ENCODE data around the gene FUT2.

FUT2 gene

GRCh38 chr19:48739404-48740163, 43.8 kb downstream of the FUT2 start:
- TF ChIP-seq CTCF (conservative IDR thresholded peaks at IDR 0.05), result no peak
- H3K27ac ChIP-seq, result peak overlapping the region; percentile 78

GRCh38 chr19:48740164-48740972, 44.6 kb downstream of the FUT2 start, which contains the start of gene RASIP1:
Gene RASIP1 (minus strand): TSS chr19:48740610. CDS start chr19:48740282, 328 bp downstream.
- H3K27ac ChIP-seq, result peak within 1 kb of the TSS; percentile 78
- TF ChIP-seq CTCF (conservative IDR thresholded peaks at IDR 0.05), result no peak

- H3K27ac ChIP-seq, result no peak overlapping the region
- TF ChIP-seq CTCF (conservative IDR thresholded peaks at IDR 0.05), result no peak
Measured at GRCh38 chr19:48741129-48741999, 45.6 kb downstream of the FUT2 start.

GRCh38 chr19:48742096-48742495, 46.3 kb downstream of the FUT2 start:
- H3K27ac ChIP-seq, result no peak overlapping the region
- no peak for TF ChIP-seq CTCF (conservative IDR thresholded peaks at IDR 0.05)

GRCh38 chr19:48745208-48745995, 49.6 kb downstream of the FUT2 start:
- H3K27ac ChIP-seq, result no peak overlapping the region
- TF ChIP-seq CTCF (conservative IDR thresholded peaks at IDR 0.05), result no peak

- TF ChIP-seq CTCF (conservative IDR thresholded peaks at IDR 0.05), result no peak
- H3K27ac ChIP-seq, result no peak overlapping the region
Measured at GRCh38 chr19:48746110-48746509, 50.3 kb downstream of the FUT2 start.
